Esophagus mucosa (tissue), 1 donor: Measurements from ENCODE around the gene MOB3B. TPM values are rescaled to one million over a fixed set of nuclear protein-coding genes. Genes with fewer than 3 reads are reported as not detected.
A peak's percentile ranks its signal among the peaks of the same experiment; 100 is the strongest.
"Not testable (repeated sequence)": the region's sequence is repeated elsewhere in the genome, so short reads cannot be mapped to it uniquely, and the experiment has no call there.

ENCODE experiments used
- ATAC-seq: fragments of 200-7000 bp; cut with Tn5 transposase; one replicate; pipeline ENCODE4 v1.9.1; 2020
- total RNA-seq: library from RNA; stranded (reverse); gene quantifications from one replicate; pipeline ENCODE4 v1.2.4, GENCODE V29; 2023
- donor health status: DM: yes; HTN: yes; CAD: no.

MOB3B gene
- total RNA-seq, 1 donor from 2014 or later, result 3.7 TPM

DNA sequence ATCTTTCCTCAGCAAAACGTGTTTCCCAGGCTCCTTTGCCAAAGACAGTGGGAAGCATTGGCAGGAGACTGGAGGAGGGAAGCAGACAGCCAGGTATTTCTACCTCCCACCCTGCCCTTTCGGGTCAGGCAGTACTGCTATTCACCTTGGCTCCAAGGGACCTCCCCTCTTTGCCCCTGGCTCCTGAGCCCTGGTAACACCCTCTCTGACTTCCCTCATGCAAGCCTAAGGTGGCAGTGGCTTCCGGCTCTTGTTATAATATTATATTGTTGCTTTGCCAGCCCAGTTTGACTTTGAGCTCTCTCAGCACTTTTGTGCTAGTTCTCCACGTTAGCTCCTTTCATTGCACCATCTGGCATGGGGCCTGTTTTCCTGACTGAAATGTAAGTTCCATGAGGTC is 87.2 kb downstream of the MOB3B start:
- no peak for ATAC-seq

DNA sequence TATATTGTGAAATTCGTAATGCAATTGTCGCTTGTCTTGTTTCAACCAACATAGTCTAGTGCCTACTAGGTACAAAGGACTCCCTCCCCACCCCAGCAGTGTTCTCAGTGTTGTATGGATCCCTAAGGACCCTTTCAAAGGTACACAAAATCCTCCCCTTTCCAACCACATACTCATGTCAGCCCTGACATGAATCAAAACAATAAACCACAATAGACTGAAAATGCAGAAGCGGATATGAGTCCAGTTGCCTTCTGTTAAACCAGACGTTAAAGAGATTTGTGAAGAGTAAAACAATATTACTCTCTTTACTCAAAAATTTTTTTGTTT is 87.9 kb downstream of the MOB3B start:
- ATAC-seq, result peak; percentile 41

DNA sequence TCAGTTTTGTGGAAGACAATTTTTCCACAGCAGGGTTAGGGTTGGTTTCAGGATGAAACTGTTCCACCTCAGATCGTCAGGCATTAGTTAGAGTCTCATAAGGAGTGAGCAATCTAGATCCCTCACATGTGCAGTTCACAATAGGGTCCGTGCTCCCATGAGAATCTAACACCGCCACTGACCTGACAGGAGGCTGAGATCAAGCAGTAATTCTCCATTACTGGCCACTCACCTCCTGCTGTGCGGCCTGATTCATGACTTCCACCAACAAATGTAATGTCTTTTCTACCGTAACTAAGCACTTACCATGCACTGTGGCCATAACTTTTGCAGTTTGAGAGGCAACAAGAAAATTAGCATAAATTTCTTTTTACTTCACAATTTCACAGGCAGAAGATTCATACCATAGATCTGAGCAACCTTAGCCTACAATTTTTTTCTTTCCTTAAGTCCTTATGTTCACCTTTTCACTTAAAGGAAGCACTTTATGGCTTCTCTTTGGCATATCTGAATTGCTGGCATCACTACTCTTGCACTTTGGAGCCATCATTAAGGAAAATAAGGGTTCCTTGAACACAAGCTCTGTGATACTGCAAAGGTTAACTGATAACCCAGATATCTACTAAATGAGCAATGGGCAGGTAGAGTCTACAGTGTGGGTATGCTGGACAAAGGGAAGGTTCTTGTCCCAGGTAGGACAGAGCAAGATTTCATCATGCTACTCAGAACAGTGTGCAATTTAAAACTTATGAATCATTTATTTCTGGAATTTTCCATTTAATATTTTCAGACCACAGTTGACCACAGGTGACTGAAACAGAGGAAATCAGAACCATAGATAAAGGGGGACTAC is 88.5 kb downstream of the MOB3B start:
- ATAC-seq, result no peak

DNA sequence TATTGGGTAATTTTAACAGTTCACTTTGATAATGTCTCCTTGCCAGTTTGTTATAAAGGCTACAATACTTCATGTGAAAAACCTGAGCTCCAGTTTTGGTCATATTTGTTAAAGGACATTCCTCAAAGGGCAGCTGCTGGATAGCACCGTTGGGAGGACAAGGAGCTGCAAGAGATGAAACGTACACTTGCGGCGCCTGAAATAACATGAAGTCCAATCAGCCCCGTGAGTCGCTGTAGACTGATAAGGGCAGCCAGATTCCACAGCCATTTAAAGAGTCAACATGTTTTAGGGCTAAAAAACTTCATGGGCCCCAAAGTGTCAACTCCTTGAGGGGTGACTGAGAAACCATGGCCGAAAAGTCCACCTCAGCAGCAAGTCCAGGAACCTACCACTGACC is 91.1 kb downstream of the MOB3B start:
- no peak for ATAC-seq

DNA sequence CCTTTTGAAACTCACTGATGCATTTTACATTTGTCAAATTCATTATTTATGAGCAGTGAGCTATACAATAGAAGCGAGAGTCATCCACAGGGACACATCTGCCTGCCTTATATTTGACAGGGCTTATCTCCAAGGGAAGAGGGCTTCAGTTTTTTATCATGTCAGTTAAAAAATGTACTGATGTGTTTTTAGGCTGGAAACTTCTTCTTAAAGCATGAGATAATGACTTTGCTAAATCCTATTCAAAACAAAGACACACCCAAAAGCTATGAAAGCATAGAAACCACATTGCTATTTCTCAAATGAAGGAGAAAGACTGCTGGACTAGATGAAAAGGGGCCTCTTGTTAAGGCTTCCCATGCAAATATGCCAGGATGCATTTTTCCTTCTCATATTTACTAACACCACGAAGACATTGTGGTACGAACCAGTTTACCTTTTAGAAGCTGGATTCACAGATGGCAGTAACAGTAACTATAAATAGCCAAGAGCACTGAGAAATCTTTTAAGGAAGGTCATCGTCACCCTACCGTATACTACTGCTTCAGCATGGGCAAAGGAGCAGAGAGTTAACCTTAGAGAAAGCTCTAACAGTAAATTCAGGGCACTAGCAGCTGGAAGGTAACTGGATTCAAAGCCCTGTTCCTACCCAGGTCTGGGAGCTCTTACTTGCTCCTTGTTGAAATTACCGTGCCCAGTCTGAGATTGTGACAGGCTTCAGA is 91.8 kb downstream of the MOB3B start:
- ATAC-seq, result no peak

DNA sequence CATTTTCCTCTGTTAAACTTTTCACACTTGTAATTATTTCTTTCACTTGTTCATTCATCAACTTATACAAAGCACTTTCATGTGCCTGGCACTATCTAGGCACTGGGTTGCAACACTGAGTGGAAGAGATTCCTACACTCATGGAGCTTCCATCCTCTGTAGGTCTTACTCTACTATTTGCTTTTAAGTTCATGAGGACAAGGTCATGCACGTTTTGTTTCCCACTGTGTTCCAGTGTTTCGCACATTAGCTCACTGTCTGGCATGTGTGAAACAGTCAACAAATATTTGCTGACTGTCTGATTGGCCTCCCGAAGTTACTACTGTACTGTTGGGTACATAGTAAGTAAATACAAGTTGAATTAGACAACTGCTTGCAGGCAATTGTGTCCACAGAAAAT is 93.4 kb downstream of the MOB3B start:
- peak; percentile 33 for ATAC-seq

DNA sequence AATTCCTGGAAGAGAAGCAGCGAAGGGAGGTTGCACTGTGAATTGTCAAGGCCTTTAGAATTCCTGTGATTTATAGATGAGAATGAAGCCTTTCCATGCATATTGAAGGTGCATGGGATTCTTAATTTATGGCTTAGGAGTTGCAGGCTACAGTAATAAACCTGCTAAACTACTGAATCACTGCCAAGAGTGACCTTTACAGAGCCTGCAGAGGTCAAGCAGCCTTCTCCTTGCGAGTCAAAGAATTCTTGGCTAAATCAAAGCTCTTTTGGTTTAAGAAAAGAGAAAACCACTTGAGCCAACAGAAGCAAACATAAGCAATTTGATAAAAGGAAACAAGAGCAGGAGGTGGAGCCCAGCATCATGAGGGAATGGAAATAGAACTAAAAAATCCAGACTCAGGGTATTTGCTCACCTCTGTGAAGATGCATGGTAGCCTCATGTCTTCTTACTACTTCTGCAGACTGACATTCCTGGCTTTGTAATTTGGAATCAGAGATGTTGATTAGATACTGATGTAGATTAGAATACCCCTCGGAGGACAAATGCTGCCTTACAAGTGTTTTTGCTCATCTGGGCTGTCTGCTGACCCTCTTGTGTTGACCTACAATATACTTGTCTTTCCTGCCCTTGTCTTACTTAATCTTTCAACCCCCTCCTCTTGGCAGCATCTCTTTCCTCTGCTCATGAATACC is 95.8 kb downstream of the MOB3B start:
- no peak for ATAC-seq

DNA sequence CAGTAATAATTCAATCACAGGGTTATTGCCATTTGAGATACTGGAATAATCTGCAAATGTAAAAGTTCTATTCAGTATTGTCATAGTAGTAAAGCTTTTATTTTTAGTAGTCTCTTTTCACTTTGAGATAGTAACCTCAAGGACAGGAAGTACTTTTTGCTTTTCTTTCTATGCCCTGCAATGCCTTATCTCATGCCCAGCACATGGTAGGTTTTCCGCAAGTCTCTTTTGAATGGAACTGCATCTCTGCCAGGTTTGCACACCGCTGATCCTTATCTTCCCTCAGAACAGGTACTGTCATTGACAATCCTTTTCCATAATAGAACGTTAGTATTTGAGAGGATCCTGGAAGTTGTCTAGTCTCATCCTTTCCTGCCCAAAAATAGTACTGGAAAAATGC is 97.3 kb downstream of the MOB3B start:
- no peak for ATAC-seq

DNA sequence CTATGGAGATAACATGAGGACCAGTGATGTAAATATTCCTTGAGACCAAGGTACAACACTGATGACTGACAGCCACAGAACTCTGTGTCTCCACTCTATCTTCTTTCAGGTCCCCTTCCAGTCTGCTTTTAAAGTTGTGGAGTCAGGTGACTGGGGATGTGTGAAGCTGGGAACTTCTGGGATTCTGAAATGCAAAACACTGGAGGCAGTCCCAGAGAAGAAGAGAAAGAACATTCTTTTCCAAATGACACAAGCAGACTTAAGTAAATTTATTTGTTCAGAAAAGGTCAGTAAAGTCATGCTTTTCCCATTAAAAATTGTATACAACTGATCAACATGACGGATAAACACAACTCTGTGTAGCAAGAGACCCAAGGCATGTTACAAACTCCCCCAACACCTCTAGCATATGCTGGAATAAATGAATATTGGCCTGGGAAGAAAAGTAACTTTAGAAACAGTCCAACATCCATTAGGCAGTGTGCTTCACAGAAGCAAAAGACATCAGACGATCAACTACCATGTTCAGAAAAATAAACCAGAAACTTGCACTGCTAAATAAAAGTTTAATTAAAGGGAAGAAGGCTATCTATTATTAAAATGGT is 98.0 kb downstream of the MOB3B start:
- ATAC-seq, result no peak

DNA sequence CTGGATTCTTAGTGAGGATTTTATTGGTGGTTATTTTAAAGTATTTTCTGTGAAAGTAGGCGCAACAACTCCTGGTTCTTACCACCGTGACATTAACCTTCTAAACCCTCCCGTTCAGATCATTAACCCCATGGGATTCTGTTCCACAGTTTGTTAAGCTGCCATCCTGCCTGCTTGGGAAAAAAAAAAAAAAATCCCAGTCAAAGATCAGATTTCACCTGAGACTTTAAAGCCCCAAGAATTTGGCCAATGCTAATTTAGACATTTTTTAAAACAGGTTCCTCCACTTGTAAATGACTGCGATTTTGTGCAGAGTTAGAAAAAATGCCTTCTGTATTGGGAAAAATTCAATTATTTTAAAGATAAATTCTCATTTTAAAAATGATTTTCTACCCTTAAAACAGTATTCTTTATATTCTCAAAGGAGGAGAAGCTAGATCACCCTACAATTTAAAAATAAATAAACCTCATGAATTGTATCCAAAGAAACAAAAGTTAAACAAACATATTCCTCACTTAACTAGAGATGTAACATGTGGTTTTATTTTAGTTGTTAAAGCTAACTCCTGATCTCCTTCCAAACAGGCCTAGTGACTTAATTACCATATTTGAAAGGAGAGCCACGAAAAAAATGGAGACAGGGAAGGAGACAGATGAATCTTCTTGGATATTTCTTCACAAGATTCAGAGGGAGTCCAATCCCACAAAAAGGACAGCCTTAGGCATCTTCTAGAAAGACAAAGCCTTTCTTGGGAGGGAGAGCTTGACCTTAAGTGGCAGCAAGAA is 98.7 kb downstream of the MOB3B start:
- no peak for ATAC-seq

DNA sequence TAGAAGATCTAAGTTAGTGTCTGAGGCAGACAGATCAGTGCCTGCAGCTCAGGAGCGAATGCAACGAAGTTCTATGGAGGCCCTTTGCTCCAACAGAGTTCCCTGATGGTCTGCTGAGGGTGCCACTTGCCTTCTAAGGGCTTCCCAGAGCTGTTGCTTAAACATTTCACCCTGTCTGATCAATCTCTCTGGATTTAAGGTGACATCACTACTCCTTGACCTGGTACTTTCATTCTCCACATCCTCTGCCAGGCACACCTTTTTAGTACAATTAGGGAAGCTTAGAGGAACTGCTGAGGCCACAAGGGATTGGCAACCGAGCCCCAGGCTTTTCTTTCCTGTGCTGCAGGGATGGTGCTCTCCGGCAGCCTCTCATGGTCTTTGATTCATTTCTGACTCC is 99.7 kb downstream of the MOB3B start:
- peak; percentile 20 for ATAC-seq

DNA sequence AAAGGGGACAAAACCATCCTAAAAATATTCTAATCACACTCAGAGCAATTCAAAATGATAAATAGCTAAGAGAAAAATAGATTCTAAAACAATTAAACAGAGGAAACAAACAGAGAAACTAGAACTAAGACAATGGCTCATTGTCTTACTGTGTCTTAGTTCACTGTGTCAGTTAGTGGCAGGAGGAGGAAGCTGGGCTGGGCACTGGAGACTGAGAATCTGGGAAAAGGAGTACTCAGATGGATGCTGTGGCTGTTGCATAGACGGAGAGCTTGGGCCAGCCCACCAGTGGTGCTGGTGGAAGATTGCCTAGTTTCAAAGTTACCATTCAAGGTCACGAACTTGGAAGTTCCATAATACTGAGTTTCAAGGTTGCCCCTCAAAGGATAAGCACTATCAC is 100.2 kb downstream of the MOB3B start:
- ATAC-seq, result no peak

DNA sequence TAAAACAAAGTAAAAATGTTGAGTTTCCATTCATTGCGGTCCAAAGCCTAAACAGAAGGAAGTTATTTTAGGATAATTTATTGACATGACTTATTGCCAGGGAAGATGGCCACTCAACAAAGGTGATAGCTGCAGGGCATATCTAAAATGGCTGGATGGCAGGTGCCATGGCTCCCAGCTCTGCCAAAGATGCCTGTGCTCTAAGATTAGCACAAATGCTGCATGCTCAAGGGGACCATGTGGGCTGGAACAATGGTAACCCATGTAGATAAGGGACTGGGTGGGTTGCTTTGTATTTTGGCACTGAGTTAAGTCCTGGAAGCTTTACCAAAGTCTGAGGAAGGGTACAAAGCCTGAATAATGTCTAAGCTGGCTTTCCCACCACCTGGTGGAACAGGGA is 101.1 kb downstream of the MOB3B start:
- no peak for ATAC-seq

DNA sequence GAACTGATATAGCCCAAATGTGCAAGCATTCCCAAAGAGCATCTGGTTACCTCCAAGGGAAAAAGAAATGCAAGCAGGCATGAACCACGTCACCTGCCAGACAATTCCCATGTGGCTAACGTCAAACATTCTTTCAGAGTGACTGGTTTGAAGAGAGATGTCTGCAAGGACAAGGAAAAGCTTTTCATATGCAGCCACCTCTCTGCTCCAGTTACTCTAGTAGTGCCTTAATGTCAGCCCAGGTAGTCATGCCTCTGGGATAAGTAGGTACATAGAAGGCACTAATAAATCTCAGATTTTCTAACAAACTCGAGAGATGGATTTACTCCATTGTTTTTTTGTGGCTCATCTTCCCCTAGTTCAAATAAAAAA is 102.4 kb downstream of the MOB3B start:
- peak; percentile 74 for ATAC-seq

DNA sequence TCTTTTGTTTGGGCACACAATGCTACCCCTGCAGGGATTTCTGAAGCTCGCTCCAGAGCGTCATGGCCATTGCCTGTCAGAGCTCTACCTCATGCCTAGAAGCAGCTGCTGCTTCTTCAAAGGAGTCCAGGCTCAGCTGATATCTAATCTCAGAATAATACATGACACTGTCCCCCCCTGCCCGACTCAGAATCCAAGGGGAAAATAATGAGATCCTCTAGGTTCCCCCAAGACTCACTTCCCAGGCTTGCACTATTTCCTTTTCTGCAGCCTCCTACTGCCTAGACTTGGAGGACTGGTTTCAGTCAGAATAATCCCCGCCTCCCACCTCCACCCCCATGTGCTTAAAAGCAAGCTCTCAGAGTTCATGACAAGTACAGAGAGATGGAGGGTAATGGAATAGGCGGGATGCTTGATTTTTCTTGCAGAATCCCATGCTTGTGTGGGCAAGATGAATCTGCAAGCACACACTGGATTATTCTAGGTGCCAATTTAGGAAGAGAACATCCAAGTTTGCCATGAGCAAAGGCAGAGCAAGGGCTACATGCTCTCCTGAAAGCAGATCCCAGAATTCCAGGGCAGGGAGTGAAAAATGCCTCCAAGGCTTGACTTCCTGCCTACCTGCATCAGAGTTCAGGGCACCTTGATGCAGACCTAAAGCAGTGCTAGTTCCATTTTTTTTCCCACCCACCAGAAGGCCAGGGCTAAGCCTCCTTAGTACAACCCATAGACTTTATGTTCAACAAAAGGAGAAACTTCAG is 102.9 kb downstream of the MOB3B start:
- ATAC-seq, result peak; percentile 76

DNA sequence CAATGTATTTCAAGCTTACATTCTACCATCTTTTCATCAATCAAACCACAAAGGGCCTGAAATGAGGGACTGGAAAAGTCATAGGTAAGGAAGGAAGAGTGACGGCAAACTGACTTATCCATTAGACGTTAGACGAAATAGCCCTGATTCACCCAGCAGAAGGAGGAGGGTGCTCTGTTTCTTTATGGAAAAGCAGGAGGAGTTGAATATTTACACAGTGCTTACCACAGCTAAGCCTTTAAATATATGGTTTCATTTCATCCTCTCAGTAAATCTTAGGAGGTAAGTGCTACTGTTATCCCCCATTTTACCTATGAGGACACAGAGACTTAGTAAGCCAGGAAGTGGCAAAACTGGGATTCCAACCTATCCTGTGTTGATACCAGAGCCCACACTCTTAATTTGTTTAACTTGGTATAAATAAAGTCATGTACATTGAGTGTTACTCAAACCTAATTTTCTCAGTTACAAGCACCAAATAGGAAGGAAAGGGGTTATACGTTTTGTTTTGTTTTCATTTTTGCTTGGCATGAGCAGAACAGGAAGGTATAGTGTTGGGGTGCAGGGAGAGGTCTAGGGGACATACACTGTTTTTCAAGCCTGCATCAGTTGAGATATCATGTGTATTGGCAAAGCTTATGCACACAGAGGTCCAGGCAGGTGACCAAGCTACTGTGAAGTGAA is 103.6 kb downstream of the MOB3B start:
- peak; percentile 34 for ATAC-seq

DNA sequence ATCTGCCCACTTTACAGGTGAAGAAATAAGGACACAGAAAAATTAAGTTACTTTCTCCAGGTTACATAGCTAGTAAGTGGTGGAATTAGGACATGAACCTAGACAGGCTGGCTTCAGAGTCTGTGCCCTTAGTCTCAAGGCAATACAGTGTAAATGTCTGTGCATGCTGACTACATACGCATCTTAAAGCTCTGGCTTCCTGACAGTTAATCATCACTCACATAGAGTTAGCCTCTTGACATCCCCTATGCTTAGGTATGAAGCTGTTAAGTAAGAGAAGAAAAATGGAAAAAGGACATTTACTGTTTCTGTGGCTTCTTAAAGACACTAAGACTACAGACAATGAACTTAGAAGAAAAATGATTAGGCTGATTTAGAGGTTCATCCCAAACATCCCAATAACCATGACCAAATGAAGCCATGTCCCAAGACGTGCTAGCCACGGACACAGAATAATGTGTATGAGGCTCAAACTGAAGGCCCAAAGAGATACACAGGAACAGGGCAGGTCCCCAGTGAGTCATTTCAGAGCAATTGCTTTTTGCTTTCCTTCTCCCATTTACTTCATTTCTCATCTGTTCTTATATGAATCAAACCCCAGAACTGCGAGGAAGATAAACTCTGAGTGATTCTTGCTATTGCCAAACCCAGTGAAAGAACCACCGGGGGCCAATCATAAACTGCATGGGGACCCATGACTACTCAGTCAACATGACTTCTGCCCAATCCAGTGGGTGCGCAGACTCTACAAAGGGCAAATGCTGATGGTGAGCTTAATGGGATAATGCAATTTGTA is 105.5 kb downstream of the MOB3B start:
- ATAC-seq, result peak; percentile 55

DNA sequence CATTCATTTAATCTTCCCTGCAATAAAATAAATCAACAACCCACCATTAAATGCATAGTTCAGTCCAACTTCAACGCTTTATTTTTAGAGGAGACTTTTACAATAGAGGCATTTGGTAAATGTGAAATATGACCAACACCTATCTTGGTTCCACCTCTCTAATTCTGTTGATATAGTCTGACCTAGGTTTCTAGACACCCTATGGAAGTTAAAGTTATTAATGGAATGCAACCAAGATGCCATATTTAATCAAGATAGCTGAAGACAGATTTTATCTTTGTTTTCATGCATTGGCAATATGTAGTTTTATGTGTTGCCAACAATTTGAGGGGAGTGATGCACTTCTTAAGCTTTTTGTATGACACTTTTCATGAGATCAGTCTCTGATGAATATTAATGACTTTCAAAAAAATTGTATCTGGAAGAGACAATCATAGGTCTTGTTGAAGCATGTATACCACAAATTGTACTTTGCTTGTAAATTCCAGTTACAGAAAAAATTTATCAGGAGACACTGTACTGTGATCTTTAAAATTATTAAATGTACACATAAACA is 107.3 kb downstream of the MOB3B start:
- no peak for ATAC-seq

DNA sequence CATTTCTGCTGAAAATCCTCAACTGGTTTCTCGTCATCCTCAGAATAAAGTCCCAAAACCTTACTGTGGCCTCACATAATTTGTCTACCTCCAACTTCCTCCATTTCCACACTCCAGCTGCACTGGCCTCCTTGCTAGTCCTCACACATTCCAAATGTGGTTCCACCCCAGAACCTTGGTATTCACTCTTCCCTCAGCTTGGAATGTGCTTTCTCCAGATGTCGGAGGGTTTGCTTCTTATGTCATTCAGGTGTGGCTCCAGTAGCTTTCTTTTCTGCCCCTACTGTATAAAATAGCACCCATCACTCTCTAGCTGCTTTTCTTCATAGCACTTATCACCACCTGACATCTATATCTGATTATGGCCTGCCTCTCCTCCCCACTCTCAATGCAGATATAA is 108.0 kb downstream of the MOB3B start:
- ATAC-seq, result no peak

DNA sequence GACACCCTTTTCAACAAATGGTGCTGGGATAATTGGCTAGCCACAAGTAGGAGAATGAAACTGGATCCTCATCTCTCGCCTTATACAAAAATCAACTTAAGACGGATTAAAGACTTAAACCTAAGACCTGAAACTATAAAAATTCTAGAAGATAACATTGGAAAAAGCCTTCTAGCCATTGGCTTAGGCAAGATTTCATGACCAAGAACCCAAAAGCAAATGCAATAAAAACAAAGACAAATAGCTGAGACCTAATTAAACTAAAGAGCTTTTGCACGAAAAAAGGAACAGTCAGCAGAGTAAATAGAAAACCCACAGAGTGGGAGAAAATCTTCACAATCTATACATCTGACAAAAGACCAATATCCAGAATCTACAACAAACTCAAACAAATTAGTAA is 110.1 kb downstream of the MOB3B start:
- ATAC-seq, result not testable (repeated sequence)
